Measurements from ENCODE around the gene ABHD2.
"Not testable (repeated sequence)": the region's sequence is repeated elsewhere in the genome, so short reads cannot be mapped to it uniquely, and the experiment has no call there.

The ABHD2 gene

GRCh38 chr15:89087830-89088604 lies at the start of gene ABHD2:
ABHD2 (plus strand) TSS chr15:89088456; CDS start chr15:89116328, 27,872 bp downstream.
- DNase-seq: peak; percentile 99

GRCh38 chr15:89039142-89039541 lies 49.1 kb upstream of the ABHD2 start:
- no peak for DNase-seq

GRCh38 chr15:89041507-89041906 lies 46.7 kb upstream of the ABHD2 start:
- no peak for DNase-seq

GRCh38 chr15:89042387-89042786 lies 45.9 kb upstream of the ABHD2 start:
- no peak for DNase-seq

GRCh38 chr15:89043031-89044002 lies 44.9 kb upstream of the ABHD2 start:
- DNase-seq: no peak

GRCh38 chr15:89049016-89049666 lies 39.1 kb upstream of the ABHD2 start:
- DNase-seq: not testable (repeated sequence)

GRCh38 chr15:89051875-89052274 lies 36.4 kb upstream of the ABHD2 start:
- DNase-seq: no peak

GRCh38 chr15:89052474-89052873 lies 35.8 kb upstream of the ABHD2 start:
- no peak for DNase-seq

GRCh38 chr15:89054873-89055272 lies 33.4 kb upstream of the ABHD2 start:
- DNase-seq: no peak

GRCh38 chr15:89057506-89058133 lies 30.6 kb upstream of the ABHD2 start:
- peak; percentile 94 for DNase-seq

GRCh38 chr15:89058376-89058775 lies 29.9 kb upstream of the ABHD2 start:
- no peak for DNase-seq

- no peak for DNase-seq
Measured at GRCh38 chr15:89058876-89059405, 29.3 kb upstream of the ABHD2 start.

- DNase-seq: no peak
Measured at GRCh38 chr15:89066280-89066679, 22.0 kb upstream of the ABHD2 start.

GRCh38 chr15:89067751-89068150 lies 20.5 kb upstream of the ABHD2 start:
- DNase-seq: no peak

- DNase-seq: peak; percentile 76
Measured at GRCh38 chr15:89068325-89068784, 19.9 kb upstream of the ABHD2 start.

- no peak for DNase-seq
Measured at GRCh38 chr15:89070197-89071124, 17.8 kb upstream of the ABHD2 start.

- DNase-seq: no peak
Measured at GRCh38 chr15:89071471-89071870, 16.8 kb upstream of the ABHD2 start.

- no peak for DNase-seq
Measured at GRCh38 chr15:89072277-89072869, 15.9 kb upstream of the ABHD2 start.

GRCh38 chr15:89074402-89075012 lies 13.7 kb upstream of the ABHD2 start:
- DNase-seq: no peak

GRCh38 chr15:89075101-89075640 lies 13.1 kb upstream of the ABHD2 start:
- DNase-seq: no peak

All from activated effector memory CD4-positive, alpha-beta T cell treated with anti-CD3 and anti-CD28 coated beads, Interleukin-2, amount 50 U/mL, for 16 hours (primary cell).